C4-2B (cell line): ENCODE measurements around the gene C2orf72.

ENCODE experiments used
- ZFX ChIP-seq: fragments of 450-650 bp; IDR thresholded peaks from 2 replicates; pipeline ENCODE4 v1.6.1; 2017
- TF ChIP-seq, protein P1 (sequence below): fragments of 450-650 bp; conservative IDR thresholded peaks from 2 replicates; pipeline ENCODE4 v1.5.1; 2017; ENCODE audit warnings: mild to moderate bottlenecking

DNA sequence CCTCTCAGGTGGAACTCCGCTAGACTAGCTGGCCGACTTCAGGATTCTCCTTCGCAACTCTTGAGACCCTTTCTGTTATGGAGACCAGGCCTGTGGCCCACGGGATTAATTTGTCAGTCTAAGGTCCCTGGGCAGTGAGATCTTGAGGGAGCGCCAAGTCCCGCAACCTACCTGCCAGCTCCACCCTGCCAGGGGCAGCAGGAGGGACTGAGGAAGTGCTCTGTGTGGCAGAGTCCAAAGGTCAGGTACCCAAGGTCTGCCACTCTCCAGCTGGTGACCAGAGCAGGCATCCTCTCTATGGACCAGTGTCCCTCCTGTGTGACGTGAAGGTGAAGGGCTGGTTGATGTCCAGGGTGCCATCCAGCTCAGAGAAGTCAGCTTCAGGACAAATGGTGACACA is 45.7 kb upstream of the C2orf72 start:
- TF ChIP-seq, protein P1, sequence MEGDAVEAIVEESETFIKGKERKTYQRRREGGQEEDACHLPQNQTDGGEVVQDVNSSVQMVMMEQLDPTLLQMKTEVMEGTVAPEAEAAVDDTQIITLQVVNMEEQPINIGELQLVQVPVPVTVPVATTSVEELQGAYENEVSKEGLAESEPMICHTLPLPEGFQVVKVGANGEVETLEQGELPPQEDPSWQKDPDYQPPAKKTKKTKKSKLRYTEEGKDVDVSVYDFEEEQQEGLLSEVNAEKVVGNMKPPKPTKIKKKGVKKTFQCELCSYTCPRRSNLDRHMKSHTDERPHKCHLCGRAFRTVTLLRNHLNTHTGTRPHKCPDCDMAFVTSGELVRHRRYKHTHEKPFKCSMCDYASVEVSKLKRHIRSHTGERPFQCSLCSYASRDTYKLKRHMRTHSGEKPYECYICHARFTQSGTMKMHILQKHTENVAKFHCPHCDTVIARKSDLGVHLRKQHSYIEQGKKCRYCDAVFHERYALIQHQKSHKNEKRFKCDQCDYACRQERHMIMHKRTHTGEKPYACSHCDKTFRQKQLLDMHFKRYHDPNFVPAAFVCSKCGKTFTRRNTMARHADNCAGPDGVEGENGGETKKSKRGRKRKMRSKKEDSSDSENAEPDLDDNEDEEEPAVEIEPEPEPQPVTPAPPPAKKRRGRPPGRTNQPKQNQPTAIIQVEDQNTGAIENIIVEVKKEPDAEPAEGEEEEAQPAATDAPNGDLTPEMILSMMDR: no peak
- TF ChIP-seq ZFX: no peak
